Left colon (tissue), 2 donors: ENCODE data around the gene ARAP3. TPM values are rescaled to one million over a fixed set of nuclear protein-coding genes. Genes with fewer than 3 reads are reported as not detected.
"Not testable (repeated sequence)": the region's sequence is repeated elsewhere in the genome, so short reads cannot be mapped to it uniquely, and the experiment has no call there.

Experiments used
- ATAC-seq: fragments of 200-7000 bp; cut with Tn5 transposase; one replicate; pipeline ENCODE4 v1.9.1; 2020; ENCODE audit warnings: mild to moderate bottlenecking, moderate library complexity
- DNase-seq, 2 donors: peaks; one replicate each; pipeline ENCODE4 v3.0.0-alpha.2; 2020
- intact Hi-C, 2 donors: fragments of 100-400 bp; cut with DNase I in 1 of 2; cut with micrococcal nuclease in 1 of 2; formaldehyde crosslinking; loops; one replicate each; pipeline versions ENCODE4 v1.11.2 to v1.14.0; 2022; cut with DNase I, micrococcal nuclease
- long read RNA-seq: library from polyadenylated mRNA; unstranded; transcript quantifications from one replicate; pipeline ENCODE4 v2.0.0, GENCODE V29; 2021
- total RNA-seq, 2 donors: library from RNA; stranded (reverse); fragmentation: NEBNext Ultra II Directional; extraction: Animal tissue kit (Norgen Biotek cat#: 25700); gene quantifications; one replicate each; pipeline ENCODE4 v1.2.1, GENCODE V29; 2021
- donor health status: DM: no; HTN: no; CAD: no.
- donor health status: DM: yes; HTN: yes; CAD: no.

ARAP3 gene
- total RNA-seq = 1 to 10 TPM; 5.3 to 7.1 TPM
- long read RNA-seq = 0 reads

- intact Hi-C loops = loop anchor here in 1 of 2 donors (10.0 kb wide), 1 partner anchor 283 kb away; the partner anchor contains the start of gene RNF14
- DNase-seq (peak; percentile 82 to 85), ATAC-seq (peak; percentile 94)
Observed at GRCh38 chr5:141681695-141682641, at the start of gene ARAP3. Gene ARAP3, minus strand, starts transcription at chr5:141682230. Its CDS starts 1,744 bp downstream, at chr5:141680486.

GRCh38 chr5:141729387-141730006 is 47.5 kb upstream of the ARAP3 start:
- ATAC-seq = no peak
- no peak for DNase-seq
- intact Hi-C loops = no loop called here

- DNase-seq (no peak), ATAC-seq (no peak)
- intact Hi-C loops = no loop called here
Observed at GRCh38 chr5:141725891-141726290, 43.9 kb upstream of the ARAP3 start.

- DNase-seq, ATAC-seq, intact Hi-C loops: not testable (repeated sequence)
Observed at GRCh38 chr5:141725174-141725573, 43.1 kb upstream of the ARAP3 start.

GRCh38 chr5:141722266-141722665 is 40.2 kb upstream of the ARAP3 start:
- intact Hi-C loops = no loop called here

GRCh38 chr5:141717043-141717442 is 35.0 kb upstream of the ARAP3 start:
- intact Hi-C loops = no loop called here
- ATAC-seq (no peak), DNase-seq (no peak)

More at GRCh38 chr5:141722266-141722665, 40.2 kb upstream of the ARAP3 start:
- ATAC-seq = no peak
- no peak for DNase-seq

- intact Hi-C loops = no loop called here
- DNase-seq = no peak
- ATAC-seq = no peak
Observed at GRCh38 chr5:141716468-141716867, 34.4 kb upstream of the ARAP3 start.

- DNase-seq = no peak
- intact Hi-C loops = no loop called here
- ATAC-seq = no peak
Observed at GRCh38 chr5:141716009-141716408, 34.0 kb upstream of the ARAP3 start.

GRCh38 chr5:141715346-141715905 is 33.4 kb upstream of the ARAP3 start:
- ATAC-seq = no peak
- intact Hi-C loops = no loop called here
- no peak for DNase-seq

- intact Hi-C loops = no loop called here
- no peak for ATAC-seq
Observed at GRCh38 chr5:141714542-141715310, 32.7 kb upstream of the ARAP3 start.

GRCh38 chr5:141713616-141714309 is 31.7 kb upstream of the ARAP3 start:
- DNase-seq (no peak), ATAC-seq (peak; percentile 56)
- intact Hi-C loops = no loop called here

More at GRCh38 chr5:141714542-141715310, 32.7 kb upstream of the ARAP3 start:
- no peak for DNase-seq

- no peak for DNase-seq
- no peak for ATAC-seq
- intact Hi-C loops = no loop called here
Observed at GRCh38 chr5:141711687-141712086, 29.7 kb upstream of the ARAP3 start.

GRCh38 chr5:141709699-141710267 is 27.8 kb upstream of the ARAP3 start:
- intact Hi-C loops = no loop called here
- DNase-seq = no peak
- ATAC-seq = no peak

- DNase-seq = peak in 1 of 2 donors; percentile 49
- intact Hi-C loops = no loop called here
- ATAC-seq = peak; percentile 66
Observed at GRCh38 chr5:141708016-141708415, 26.0 kb upstream of the ARAP3 start.

GRCh38 chr5:141707510-141707909 is 25.5 kb upstream of the ARAP3 start:
- intact Hi-C loops = no loop called here
- DNase-seq = no peak
- ATAC-seq = no peak

- DNase-seq (no peak), ATAC-seq (no peak)
- intact Hi-C loops = no loop called here
Observed at GRCh38 chr5:141706121-141706520, 24.1 kb upstream of the ARAP3 start.

- intact Hi-C loops = no loop called here
- DNase-seq = no peak
- no peak for ATAC-seq
Observed at GRCh38 chr5:141705469-141705868, 23.4 kb upstream of the ARAP3 start.

- DNase-seq = peak in 1 of 2 donors; percentile 50
- intact Hi-C loops = loop anchor here (5.0 kb wide), 2 partner anchors 172 to 177 kb away; partner anchors contain the start of gene PCDH1 (in 1 of the 2)
- ATAC-seq = peak; percentile 76
Observed at GRCh38 chr5:141704782-141705297, 22.8 kb upstream of the ARAP3 start.
